AG10803 (cell line): ENCODE results near the gene AIFM3.
"Not testable (repeated sequence)": the region's sequence is repeated elsewhere in the genome, so short reads cannot be mapped to it uniquely, and the experiment has no call there.

Source experiments
- DNase-seq: peaks from one replicate; pipeline ENCODE4 v3.0.0; 2010; ENCODE audit warnings: low read depth
- H3K4me3 ChIP-seq: 2 replicates; pipeline ENCODE4 v1.5.1; 2011; ENCODE audit warnings: mild to moderate bottlenecking, low read length, control low read depth
- CTCF ChIP-seq: conservative IDR thresholded peaks from 2 replicates; pipeline ENCODE4 v1.5.1; 2011; ENCODE audit warnings: mild to moderate bottlenecking, low read length, control low read depth, inconsistent platforms

The AIFM3 gene

GRCh38 chr22:20968281-20968977 lies 1.4 kb downstream of the AIFM3 start:
- no peak overlapping the region for H3K4me3 ChIP-seq
- DNase-seq = no peak
- no peak for TF ChIP-seq CTCF

GRCh38 chr22:20970939-20971657 lies 4.0 kb downstream of the AIFM3 start:
- no peak for DNase-seq
- TF ChIP-seq CTCF = no peak
- no peak overlapping the region for H3K4me3 ChIP-seq

GRCh38 chr22:20972014-20972694 lies 5.1 kb downstream of the AIFM3 start:
- DNase-seq, H3K4me3 ChIP-seq: not testable (repeated sequence)

GRCh38 chr22:20972933-20973577 lies 6.0 kb downstream of the AIFM3 start:
- H3K4me3 ChIP-seq = no peak overlapping the region
- DNase-seq = no peak
- TF ChIP-seq CTCF = no peak

- no peak overlapping the region for H3K4me3 ChIP-seq
- TF ChIP-seq CTCF = no peak
- DNase-seq = no peak
Measured at GRCh38 chr22:20973634-20974286, 6.7 kb downstream of the AIFM3 start.

GRCh38 chr22:20974336-20974955 lies 7.4 kb downstream of the AIFM3 start:
- no peak for TF ChIP-seq CTCF
- H3K4me3 ChIP-seq = no peak overlapping the region
- DNase-seq = no peak
